ENCODE data around the gene STAT1.

STAT1 gene

DNA sequence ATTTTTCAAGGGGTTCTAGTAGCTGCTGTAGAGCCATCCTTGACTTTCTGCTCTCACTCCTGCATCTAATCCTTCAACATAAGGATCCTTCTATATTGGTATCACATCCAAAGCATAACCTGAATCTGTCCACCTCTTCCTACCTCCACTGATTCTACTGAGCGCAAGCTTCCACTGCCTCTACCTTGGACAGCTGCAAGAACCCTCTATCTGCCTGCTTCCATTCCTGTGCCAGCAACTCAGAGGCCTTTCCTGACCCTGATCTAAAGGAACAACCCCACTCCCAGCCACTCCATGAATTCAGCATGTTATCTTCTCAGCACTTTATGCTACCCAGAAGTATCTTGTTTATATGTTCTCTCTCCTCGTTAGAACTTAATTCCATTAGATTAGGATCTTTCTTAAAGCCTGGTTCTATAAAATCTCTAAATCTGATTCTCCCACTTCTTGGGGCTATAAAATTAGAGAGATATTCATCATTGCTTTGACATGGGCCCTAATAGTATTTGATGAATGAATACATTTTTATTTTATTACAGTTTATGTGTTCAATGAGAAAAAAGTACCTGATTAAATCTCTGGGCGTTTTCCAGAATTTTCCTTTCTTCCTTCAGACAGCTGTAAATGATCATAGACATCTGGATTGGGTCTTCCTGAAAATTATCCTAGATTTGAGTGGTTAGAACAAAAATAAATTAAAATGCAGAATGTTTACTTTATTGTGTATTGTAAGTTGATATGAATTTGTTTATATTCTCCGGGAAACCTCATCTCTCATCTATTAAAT is 6.8 kb downstream of the STAT1 start:
- TF ChIP-seq ZFX (IDR thresholded peaks at IDR 0.05), result no peak
- TF ChIP-seq, protein P1, sequence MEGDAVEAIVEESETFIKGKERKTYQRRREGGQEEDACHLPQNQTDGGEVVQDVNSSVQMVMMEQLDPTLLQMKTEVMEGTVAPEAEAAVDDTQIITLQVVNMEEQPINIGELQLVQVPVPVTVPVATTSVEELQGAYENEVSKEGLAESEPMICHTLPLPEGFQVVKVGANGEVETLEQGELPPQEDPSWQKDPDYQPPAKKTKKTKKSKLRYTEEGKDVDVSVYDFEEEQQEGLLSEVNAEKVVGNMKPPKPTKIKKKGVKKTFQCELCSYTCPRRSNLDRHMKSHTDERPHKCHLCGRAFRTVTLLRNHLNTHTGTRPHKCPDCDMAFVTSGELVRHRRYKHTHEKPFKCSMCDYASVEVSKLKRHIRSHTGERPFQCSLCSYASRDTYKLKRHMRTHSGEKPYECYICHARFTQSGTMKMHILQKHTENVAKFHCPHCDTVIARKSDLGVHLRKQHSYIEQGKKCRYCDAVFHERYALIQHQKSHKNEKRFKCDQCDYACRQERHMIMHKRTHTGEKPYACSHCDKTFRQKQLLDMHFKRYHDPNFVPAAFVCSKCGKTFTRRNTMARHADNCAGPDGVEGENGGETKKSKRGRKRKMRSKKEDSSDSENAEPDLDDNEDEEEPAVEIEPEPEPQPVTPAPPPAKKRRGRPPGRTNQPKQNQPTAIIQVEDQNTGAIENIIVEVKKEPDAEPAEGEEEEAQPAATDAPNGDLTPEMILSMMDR (conservative IDR thresholded peaks at IDR 0.05), result no peak
- no peak overlapping the region for H3K27ac ChIP-seq

DNA sequence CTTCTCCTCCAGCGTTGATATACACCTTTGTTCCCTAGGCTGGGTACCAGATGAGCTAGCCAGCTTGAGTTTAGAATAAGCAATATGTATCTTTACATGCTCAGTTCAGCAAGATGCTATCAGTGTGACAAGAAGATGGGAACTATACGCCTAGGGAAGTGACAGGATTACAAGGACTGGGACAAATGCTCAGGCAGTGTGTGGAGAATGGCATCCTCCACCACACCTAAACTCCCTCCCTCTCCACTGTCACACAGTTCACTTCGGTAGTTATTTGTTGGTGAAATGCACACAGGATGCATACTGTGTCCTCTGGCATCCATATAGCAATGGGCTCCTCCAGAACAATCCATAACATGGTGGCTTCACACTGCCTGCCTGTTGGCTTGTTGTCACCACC is 7.7 kb downstream of the STAT1 start:
- no peak overlapping the region for H3K27ac ChIP-seq
- TF ChIP-seq ZFX (IDR thresholded peaks at IDR 0.05), result no peak
- TF ChIP-seq, protein P1 (conservative IDR thresholded peaks at IDR 0.05), result no peak

DNA sequence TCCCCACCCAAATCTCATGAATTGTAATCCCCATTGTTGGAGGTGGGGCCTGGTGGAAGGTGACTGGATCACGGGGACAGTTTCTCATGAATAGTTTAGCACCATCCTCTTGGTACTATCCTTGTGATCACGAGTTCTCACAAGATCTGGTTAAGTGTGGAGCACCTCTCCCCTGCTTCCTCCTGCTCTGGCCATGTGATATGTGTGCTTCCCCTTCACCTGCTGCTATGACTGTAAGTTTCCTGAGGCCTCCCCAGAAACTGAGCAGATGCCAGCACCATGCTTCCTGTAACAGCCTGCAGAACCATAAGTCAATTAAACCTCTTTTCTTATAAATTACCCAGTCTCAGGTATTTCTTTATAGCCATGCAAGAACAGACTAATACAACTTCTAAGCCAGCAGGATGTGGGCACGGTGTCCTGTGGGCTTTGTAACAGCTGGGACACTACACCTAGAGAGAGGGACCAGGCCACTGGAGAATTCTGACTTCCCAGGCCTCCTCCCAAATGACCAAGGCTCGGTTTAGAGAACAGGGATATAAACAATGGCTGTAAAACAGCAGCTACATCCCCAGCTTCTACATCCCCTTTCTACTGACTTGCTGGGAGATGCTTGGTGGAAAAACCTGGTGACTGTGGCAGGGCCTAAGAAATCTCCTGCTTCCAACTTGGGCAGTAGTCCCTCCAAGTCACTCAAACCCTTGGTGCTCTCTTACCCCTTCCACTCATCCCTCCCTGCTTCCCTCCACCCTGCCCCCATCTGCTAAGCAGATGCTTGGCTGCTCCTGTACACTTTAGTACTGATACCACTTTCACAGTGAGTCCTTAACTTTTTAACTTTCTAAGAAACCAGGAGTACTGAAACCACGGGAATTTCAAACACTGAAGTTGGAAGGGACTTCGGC is 10.3 kb downstream of the STAT1 start:
- no peak overlapping the region for H3K27ac ChIP-seq
- TF ChIP-seq, protein P1 (conservative IDR thresholded peaks at IDR 0.05), result no peak
- TF ChIP-seq ZFX (IDR thresholded peaks at IDR 0.05), result no peak

DNA sequence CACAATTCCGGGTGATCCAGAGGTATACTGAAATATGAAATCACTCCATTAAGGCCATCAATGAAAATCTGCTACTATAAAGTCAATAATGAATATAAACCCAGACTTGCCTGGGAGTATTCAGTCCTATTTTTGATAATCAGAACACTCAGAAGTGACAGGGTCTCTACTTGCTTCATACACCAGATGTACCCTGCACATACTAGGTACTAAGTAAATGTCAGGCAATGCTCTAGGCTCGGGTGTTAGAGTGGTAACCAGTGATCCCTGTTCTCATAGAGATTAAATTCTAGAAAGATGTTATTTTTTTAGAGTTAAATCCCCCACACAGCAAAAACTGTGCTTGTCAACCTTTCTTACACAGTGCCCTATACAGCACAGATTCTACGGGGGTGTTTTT is 12.3 kb downstream of the STAT1 start:
- no peak for TF ChIP-seq ZFX (IDR thresholded peaks at IDR 0.05)
- TF ChIP-seq, protein P1 (conservative IDR thresholded peaks at IDR 0.05), result no peak
- no peak overlapping the region for H3K27ac ChIP-seq

DNA sequence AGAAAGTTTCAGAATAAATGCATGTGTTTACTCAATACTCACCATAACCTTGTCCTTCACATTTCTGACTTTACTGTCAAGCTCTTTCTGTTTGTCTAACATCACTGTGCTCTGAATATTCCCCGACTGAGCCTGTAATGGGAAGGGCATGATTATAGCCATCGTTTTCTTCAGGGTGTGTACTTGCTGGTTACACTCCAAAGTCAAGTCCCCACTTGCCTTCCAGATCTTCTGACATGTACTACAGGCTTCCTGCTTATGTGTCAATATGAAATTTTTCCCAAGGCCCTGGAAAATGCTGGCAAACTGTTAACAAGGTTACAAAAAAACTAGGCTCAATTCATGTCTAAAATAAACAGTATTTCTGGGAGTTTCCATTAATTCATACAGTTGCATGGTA is 12.9 kb downstream of the STAT1 start:
- no peak for TF ChIP-seq ZFX (IDR thresholded peaks at IDR 0.05)
- TF ChIP-seq, protein P1 (conservative IDR thresholded peaks at IDR 0.05), result no peak

DNA sequence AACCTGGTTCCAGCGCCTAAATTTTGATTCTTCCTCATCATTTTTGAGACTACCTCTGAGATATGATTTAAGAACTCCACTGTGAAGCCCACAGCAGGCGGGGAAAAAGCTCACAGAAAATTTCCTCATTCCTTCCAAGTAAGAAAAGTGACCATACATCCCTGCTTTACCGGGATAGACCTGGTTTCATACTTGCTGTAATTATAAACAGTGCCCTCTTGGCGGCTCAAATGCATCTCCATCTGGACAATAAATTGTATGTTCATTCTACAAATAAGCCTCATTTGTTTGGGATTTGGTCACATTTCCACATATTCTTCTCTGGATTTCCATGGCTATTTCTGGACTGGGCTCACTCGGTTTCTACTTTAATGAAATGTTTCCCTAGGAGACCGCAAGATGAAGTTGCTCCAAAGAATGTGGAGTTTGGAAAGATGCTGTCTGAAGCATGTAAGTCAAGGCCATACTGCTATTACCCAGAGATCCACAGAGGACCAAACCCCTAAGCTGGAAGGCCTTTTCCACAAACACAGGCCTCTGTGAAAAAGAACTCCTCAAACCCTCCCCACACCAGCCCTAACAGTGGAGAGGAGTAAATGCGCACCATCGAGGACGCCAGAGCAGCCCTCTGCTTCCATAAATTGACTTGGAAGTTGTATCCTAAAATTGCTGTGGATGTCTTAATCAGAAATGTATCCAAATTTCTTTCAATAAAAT is 13.9 kb downstream of the STAT1 start:
- TF ChIP-seq, protein P1 (conservative IDR thresholded peaks at IDR 0.05), result no peak; the same call in 1 of the 2 replicates
- no peak for TF ChIP-seq ZFX (IDR thresholded peaks at IDR 0.05)
- no peak overlapping the region for H3K27ac ChIP-seq

More for the DNA sequence above, 12.9 kb downstream of the STAT1 start:
- no peak overlapping the region for H3K27ac ChIP-seq

Data from C4-2B (cell line).